ENCODE measurements around the gene DNAI2.

Gene DNAI2

GRCh38 chr17:74339537-74340195 lies 65.6 kb downstream of the DNAI2 start:
- no peak for DNase-seq (ENCODE audit: low read depth, low spot score)

GRCh38 chr17:74340470-74341023 lies 66.5 kb downstream of the DNAI2 start:
- DNase-seq (ENCODE audit: low read depth, low spot score) = no peak

GRCh38 chr17:74342224-74342623 lies 68.2 kb downstream of the DNAI2 start:
- no peak for DNase-seq (ENCODE audit: low read depth, low spot score)

- no peak for DNase-seq (ENCODE audit: low read depth, low spot score)
Measured at GRCh38 chr17:74343121-74343520, 69.1 kb downstream of the DNAI2 start.

- DNase-seq (ENCODE audit: low read depth, low spot score) = no peak
Measured at GRCh38 chr17:74343526-74344284, 69.7 kb downstream of the DNAI2 start.

GRCh38 chr17:74344658-74345057 lies 70.6 kb downstream of the DNAI2 start:
- no peak for DNase-seq (ENCODE audit: low read depth, low spot score)

GRCh38 chr17:74345433-74346241 lies 71.6 kb downstream of the DNAI2 start:
- no peak for DNase-seq (ENCODE audit: low read depth, low spot score)

- DNase-seq (ENCODE audit: low read depth, low spot score) = no peak
Measured at GRCh38 chr17:74347646-74348045, 73.6 kb downstream of the DNAI2 start.

- no peak for DNase-seq (ENCODE audit: low read depth, low spot score)
Measured at GRCh38 chr17:74349120-74349519, 75.1 kb downstream of the DNAI2 start.

- DNase-seq (ENCODE audit: low read depth, low spot score) = no peak
Measured at GRCh38 chr17:74350486-74350885, 76.5 kb downstream of the DNAI2 start.

- DNase-seq (ENCODE audit: low read depth, low spot score) = no peak
Measured at GRCh38 chr17:74351552-74352210, 77.6 kb downstream of the DNAI2 start.

GRCh38 chr17:74353446-74354060 lies 79.5 kb downstream of the DNAI2 start:
- no peak for DNase-seq (ENCODE audit: low read depth, low spot score)

- no peak for DNase-seq (ENCODE audit: low read depth, low spot score)
Measured at GRCh38 chr17:74354123-74354522, 80.1 kb downstream of the DNAI2 start.

- no peak for DNase-seq (ENCODE audit: low read depth, low spot score)
Measured at GRCh38 chr17:74354561-74354960, 80.5 kb downstream of the DNAI2 start.

- no peak for DNase-seq (ENCODE audit: low read depth, low spot score)
Measured at GRCh38 chr17:74355065-74355464, 81.0 kb downstream of the DNAI2 start.

GRCh38 chr17:74356646-74357465 lies 82.8 kb downstream of the DNAI2 start:
- no peak for DNase-seq (ENCODE audit: low read depth, low spot score)

GRCh38 chr17:74357466-74357809 lies 83.4 kb downstream of the DNAI2 start:
- no peak for DNase-seq (ENCODE audit: low read depth, low spot score)

- no peak for DNase-seq (ENCODE audit: low read depth, low spot score)
Measured at GRCh38 chr17:74358697-74359096, 84.7 kb downstream of the DNAI2 start.

GRCh38 chr17:74359916-74360315 lies 85.9 kb downstream of the DNAI2 start:
- no peak for DNase-seq (ENCODE audit: low read depth, low spot score)

- no peak for DNase-seq (ENCODE audit: low read depth, low spot score)
Measured at GRCh38 chr17:74360899-74361229, 86.8 kb downstream of the DNAI2 start.

Data from iPS DF 19.7 (cell line).